HEK293T (cell line): ENCODE results near the gene RASA2.

Experiments used
- CTCF ChIA-PET: fragments of 350-600 bp; formaldehyde crosslinking; extraction: SDS; loops from one replicate; lab custom pipeline; 2021; ENCODE audit warnings: antibody characterized with exemption, inconsistent platforms; lab: Yijun Ruan, JAX
- POLR2A ChIA-PET: fragments of 350-600 bp; formaldehyde crosslinking; extraction: SDS; loops from one replicate; lab custom pipeline; 2020; ENCODE audit warnings: antibody characterized with exemption, inconsistent platforms; lab: Yijun Ruan, JAX
- DNase-seq: peaks from one replicate; pipeline ENCODE4 v3.0.0; 2012; ENCODE audit warnings: mixed read lengths; ENCODE audit errors: extremely low spot score
- ARNT ChIP-seq: fragments of 450-650 bp; IDR thresholded peaks from 2 replicates; pipeline ENCODE4 v1.6.1; 2017; ENCODE audit warnings: mild to moderate bottlenecking
- BHLHE40 ChIP-seq: fragments of 450-650 bp; IDR thresholded peaks from 2 replicates; pipeline ENCODE4 v1.6.1; 2016; ENCODE audit warnings: mild to moderate bottlenecking, moderate library complexity, borderline replicate concordance
- CTBP1 ChIP-seq: fragments of 450-650 bp; IDR thresholded peaks from 2 replicates; pipeline ENCODE4 v1.6.1; 2016; ENCODE audit warnings: borderline replicate concordance
- ELF4 ChIP-seq: fragments of 450-650 bp; IDR thresholded peaks from 2 replicates; pipeline ENCODE4 v1.6.1; 2017; ENCODE audit warnings: antibody characterized with exemption
- FOXA1 ChIP-seq: fragments of 450-650 bp; IDR thresholded peaks from 2 replicates; pipeline ENCODE4 v1.6.1; 2016; ENCODE audit warnings: mild to moderate bottlenecking
- FOXK2 ChIP-seq: fragments of 450-650 bp; IDR thresholded peaks from 2 replicates; pipeline ENCODE4 v1.6.1; 2016; ENCODE audit warnings: mild to moderate bottlenecking
- FOXM1 ChIP-seq: fragments of 450-650 bp; IDR thresholded peaks from 2 replicates; pipeline ENCODE4 v1.6.1; 2017; ENCODE audit warnings: mild to moderate bottlenecking, borderline replicate concordance
- HDGF ChIP-seq: fragments of 450-650 bp; IDR thresholded peaks from 2 replicates; pipeline ENCODE4 v1.6.1; 2017; ENCODE audit warnings: antibody characterized with exemption, borderline replicate concordance
- L3MBTL2 ChIP-seq: fragments of 450-650 bp; conservative IDR thresholded peaks from 2 replicates; pipeline ENCODE4 v1.6.1; 2016; ENCODE audit warnings: mild to moderate bottlenecking
- LEF1 ChIP-seq: fragments of 450-650 bp; IDR thresholded peaks from 2 replicates; pipeline ENCODE4 v1.6.1; 2017; ENCODE audit warnings: mild to moderate bottlenecking, borderline replicate concordance
- NFRKB ChIP-seq: fragments of 450-650 bp; IDR thresholded peaks from 2 replicates; pipeline ENCODE4 v1.6.1; 2016; ENCODE audit warnings: mild to moderate bottlenecking, moderate library complexity
- PKNOX1 ChIP-seq: fragments of 450-650 bp; IDR thresholded peaks from 2 replicates; pipeline ENCODE4 v1.6.1; 2016
- SP1 ChIP-seq: fragments of 450-650 bp; IDR thresholded peaks from 2 replicates; pipeline ENCODE4 v1.6.1; 2017
- SUZ12 ChIP-seq: fragments of 450-650 bp; IDR thresholded peaks from 2 replicates; pipeline ENCODE4 v1.6.1; 2016; ENCODE audit warnings: mild to moderate bottlenecking
- TARDBP ChIP-seq: fragments of 450-650 bp; IDR thresholded peaks from 2 replicates; pipeline ENCODE4 v1.6.1; 2016
- ZNF384 ChIP-seq: fragments of 450-650 bp; IDR thresholded peaks from 2 replicates; pipeline ENCODE4 v1.6.1; 2016

Gene RASA2

GRCh38 chr3:141454906-141455602 lies 31.8 kb upstream of the RASA2 start:
- ChIA-PET POLR2A (interaction anchor here (0.7 to 3.9 kb wide), 3 partner anchors 95 to 181 kb away, joined by 3 to 25 read pairs (median 3); no protein-coding TSS in a partner anchor), CTCF (interaction anchor here (0.6 to 2.6 kb wide), 15 partner anchors 13 to 151 kb away, joined by 3 to 19 read pairs (median 4); no protein-coding TSS in a partner anchor)
- DNase-seq: peak; percentile 77
- no peak for TF ChIP-seq LEF1
- TF ChIP-seq BHLHE40: no peak
- TF ChIP-seq SUZ12: no peak
- TF ChIP-seq FOXK2: no peak
- no peak for TF ChIP-seq TARDBP
- no peak for TF ChIP-seq PKNOX1
- no peak for TF ChIP-seq NFRKB
- no peak for TF ChIP-seq ZNF384
- no peak for TF ChIP-seq CTBP1
- no peak for TF ChIP-seq FOXA1
- TF ChIP-seq L3MBTL2: no peak
- no peak for TF ChIP-seq HDGF
- TF ChIP-seq FOXM1: no peak
- TF ChIP-seq ARNT: no peak
- no peak for TF ChIP-seq SP1
- TF ChIP-seq ELF4: no peak

GRCh38 chr3:141455603-141456300 lies 31.1 kb upstream of the RASA2 start:
- no peak for DNase-seq
- POLR2A ChIA-PET: no interaction called here
- CTCF ChIA-PET: interaction anchor here (1.2 to 2.6 kb wide), 4 partner anchors 72 to 151 kb away, joined by 3 to 19 read pairs (median 5); no protein-coding TSS in a partner anchor
- no peak for TF ChIP-seq BHLHE40
- TF ChIP-seq SUZ12: no peak
- TF ChIP-seq FOXA1: no peak
- no peak for TF ChIP-seq SP1

- TF ChIP-seq CTBP1 (no peak), FOXM1 (no peak), LEF1 (no peak), SUZ12 (no peak)
- ChIA-PET CTCF (no interaction called here), POLR2A (no interaction called here)
- DNase-seq: no peak
These were observed 30.6 kb upstream of the RASA2 start for GRCh38 chr3:141456301-141456625.

- ChIA-PET CTCF (interaction anchor here (0.7 to 1.8 kb wide), 3 partner anchors 9 to 103 kb away, joined by 4 to 10 read pairs (median 5); no protein-coding TSS in a partner anchor), POLR2A (interaction anchor here (1.5 kb wide), 1 partner anchor 146 kb away, joined by 4 read pairs; no protein-coding TSS in a partner anchor)
- DNase-seq: no peak
- TF ChIP-seq SP1 (no peak), HDGF (no peak), ELF4 (no peak), FOXM1 (no peak), SUZ12 (no peak), L3MBTL2 (no peak), BHLHE40 (no peak), PKNOX1 (no peak), LEF1 (no peak), NFRKB (no peak), ARNT (no peak), CTBP1 (no peak), TARDBP (no peak)
These were observed 29.1 kb upstream of the RASA2 start for GRCh38 chr3:141457624-141458236.

GRCh38 chr3:141459008-141459407 lies 27.8 kb upstream of the RASA2 start:
- ChIA-PET CTCF (interaction anchor here (0.5 to 4.0 kb wide), 4 partner anchors 99 to 751 kb away, joined by 3 to 28 read pairs (median 5); no protein-coding TSS in a partner anchor), POLR2A (no interaction called here)
- TF ChIP-seq FOXA1 (no peak), CTBP1 (no peak), ZNF384 (no peak), PKNOX1 (no peak), ARNT (no peak), SP1 (no peak), L3MBTL2 (no peak), TARDBP (no peak), LEF1 (no peak), HDGF (no peak)
- no peak for DNase-seq
